GM12891 (cell line): ENCODE data around the gene INIP. TPM values are rescaled to one million over a fixed set of nuclear protein-coding genes. Genes with fewer than 3 reads are reported as not detected.
A peak's percentile ranks its signal among the peaks of the same experiment; 100 is the strongest.

Experiments used
- DNase-seq: peaks from one replicate; pipeline ENCODE4 v3.0.0; 2011; ENCODE audit warnings: low spot score; ENCODE audit not compliant: insufficient read length
- FAIRE-seq: peaks from 2 replicates; lab custom pipeline; 2011; peaks lifted over from hg19 to GRCh38; lab: Jason Lieb, UNC
- PAX5 ChIP-seq: IDR thresholded peaks from 2 replicates; pipeline ENCODE4 v1.6.1; 2011; ENCODE audit warnings: low read length, moderate library complexity, mild to moderate bottlenecking; ENCODE audit not compliant: insufficient read depth, severe bottlenecking
- POLR2A ChIP-seq: IDR thresholded peaks from 2 replicates; pipeline ENCODE4 v1.6.1; 2011; ENCODE audit warnings: low read depth, low read length, control low read depth
- POLR2AphosphoS5 ChIP-seq: IDR thresholded peaks from 2 replicates; pipeline ENCODE4 v1.6.1; 2011; ENCODE audit warnings: low read depth, low read length, control low read depth
- POU2F2 ChIP-seq: IDR thresholded peaks from 2 replicates; pipeline ENCODE4 v1.6.1; 2011; ENCODE audit warnings: low read depth, mild to moderate bottlenecking, control low read depth, low read length, moderate library complexity
- SPI1 ChIP-seq: IDR thresholded peaks from 2 replicates; pipeline ENCODE4 v1.6.1; 2011; ENCODE audit warnings: low read depth, low read length, control low read depth
- TAF1 ChIP-seq: IDR thresholded peaks from 2 replicates; pipeline ENCODE4 v1.6.1; 2011; ENCODE audit warnings: low read depth, low read length, control low read depth
- polyA plus RNA-seq: library from polyadenylated mRNA; unstranded; fragments of >200 nt; gene quantifications from one replicate; pipeline ENCODE4 v1.2.1, GENCODE V29; 2012; ENCODE audit warnings: low read depth, missing spikeins, inconsistent platforms; ENCODE audit not compliant: missing spikeins

Gene INIP
- 21.1 TPM for polyA plus RNA-seq

- FAIRE-seq (peak; percentile 94), DNase-seq (peak; percentile 80)
- TF ChIP-seq TAF1 (no peak), POLR2A (no peak), POLR2AphosphoS5 (peak; percentile 74), SPI1 (no peak), POU2F2 (0 out of 2 replicates have a peak, but pooled peaks have one; percentile 30), PAX5 (no peak)
Measured at GRCh38 chr9:112717661-112718331, at the start of gene INIP. TSS of gene INIP (minus strand) at chr9:112718117. CDS start at chr9:112716485, 1,632 bp downstream.

GRCh38 chr9:112765281-112765680 is 47.4 kb upstream of the INIP start:
- FAIRE-seq (no peak), DNase-seq (no peak)
- TF ChIP-seq TAF1 (no peak), POLR2A (no peak), POLR2AphosphoS5 (no peak), SPI1 (no peak), PAX5 (no peak), POU2F2 (no peak)

GRCh38 chr9:112764837-112765236 is 46.9 kb upstream of the INIP start:
- DNase-seq (no peak), FAIRE-seq (no peak)
- TF ChIP-seq SPI1 (no peak), PAX5 (no peak), POLR2AphosphoS5 (no peak), TAF1 (no peak), POLR2A (no peak), POU2F2 (no peak)

GRCh38 chr9:112764344-112764743 is 46.4 kb upstream of the INIP start:
- TF ChIP-seq PAX5 (no peak), POU2F2 (no peak), POLR2A (no peak)
- DNase-seq, result no peak
- no peak for FAIRE-seq

GRCh38 chr9:112762726-112763518 is 45.0 kb upstream of the INIP start:
- DNase-seq (no peak), FAIRE-seq (no peak)
- TF ChIP-seq POLR2AphosphoS5, result no peak

- no peak for DNase-seq
- no peak for FAIRE-seq
- no peak for TF ChIP-seq PAX5
- TF ChIP-seq POLR2A, result no peak
- no peak for TF ChIP-seq POLR2AphosphoS5
- TF ChIP-seq POU2F2, result no peak
- TF ChIP-seq TAF1, result no peak
- no peak for TF ChIP-seq SPI1
Measured at GRCh38 chr9:112761912-112762655, 44.2 kb upstream of the INIP start.

- no peak for DNase-seq
- no peak for TF ChIP-seq POLR2A
- TF ChIP-seq POU2F2, result no peak
- no peak for TF ChIP-seq TAF1
- no peak for TF ChIP-seq POLR2AphosphoS5
- TF ChIP-seq SPI1, result no peak
- TF ChIP-seq PAX5, result no peak
- no peak for FAIRE-seq
Measured at GRCh38 chr9:112760821-112761220, 42.9 kb upstream of the INIP start.

- DNase-seq (no peak), FAIRE-seq (no peak)
- TF ChIP-seq POLR2A, result no peak
- TF ChIP-seq SPI1, result no peak
- no peak for TF ChIP-seq POLR2AphosphoS5
- no peak for TF ChIP-seq PAX5
- TF ChIP-seq TAF1, result no peak
- TF ChIP-seq POU2F2, result no peak
Measured at GRCh38 chr9:112757940-112758339, 40.0 kb upstream of the INIP start.

- FAIRE-seq (no peak), DNase-seq (no peak)
Measured at GRCh38 chr9:112757282-112757883, 39.5 kb upstream of the INIP start.

More at GRCh38 chr9:112757282-112757883, 39.5 kb upstream of the INIP start:
- no peak for TF ChIP-seq POLR2A
- TF ChIP-seq POU2F2, result no peak
- no peak for TF ChIP-seq POLR2AphosphoS5
- TF ChIP-seq SPI1, result no peak
